HG02884 (cell line): ENCODE data around the gene MOB2.

ENCODE experiments used
- ATAC-seq: cut with Tn5 transposase; IDR thresholded peaks from one replicate; pipeline ENCODE4 v1.9.1; 2021; ENCODE audit warnings: mild to moderate bottlenecking, moderate library complexity; ENCODE audit not compliant: unreplicated experiment

The MOB2 gene

DNA sequence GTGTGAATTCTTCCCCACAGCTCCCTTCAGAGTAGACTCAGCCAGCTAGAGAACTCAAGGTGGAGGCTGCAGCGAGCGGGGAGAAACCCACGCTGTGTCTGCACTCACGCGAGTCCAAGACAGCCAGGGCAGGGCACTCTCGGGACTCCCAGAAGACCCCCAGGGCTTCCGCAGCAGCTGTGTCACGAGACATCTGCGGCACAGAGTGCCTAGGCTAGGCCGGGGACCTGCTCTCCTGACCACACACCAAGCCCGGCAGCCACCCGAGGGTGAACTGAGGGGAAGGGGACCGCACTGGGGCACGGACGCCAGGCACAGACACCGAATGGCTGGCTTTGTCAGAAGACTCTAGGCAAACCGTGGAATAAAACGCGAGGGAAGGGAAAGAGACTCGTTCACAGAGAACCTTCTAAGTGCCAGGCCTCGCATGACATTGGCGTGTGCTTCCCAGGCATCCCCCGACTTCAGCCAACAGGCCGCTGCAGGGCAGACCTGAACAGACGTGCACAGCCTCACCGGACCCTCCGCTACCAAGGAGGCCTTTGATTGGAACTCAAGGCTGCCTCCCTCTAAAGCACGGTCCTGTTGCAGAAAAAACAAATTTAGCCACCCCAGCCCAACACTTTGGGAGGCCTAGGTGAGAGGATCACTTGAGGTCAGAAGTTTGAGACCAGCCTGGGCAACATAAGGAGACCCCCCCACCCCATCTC is 18.2 kb upstream of the MOB2 start:
- ATAC-seq = no peak

DNA sequence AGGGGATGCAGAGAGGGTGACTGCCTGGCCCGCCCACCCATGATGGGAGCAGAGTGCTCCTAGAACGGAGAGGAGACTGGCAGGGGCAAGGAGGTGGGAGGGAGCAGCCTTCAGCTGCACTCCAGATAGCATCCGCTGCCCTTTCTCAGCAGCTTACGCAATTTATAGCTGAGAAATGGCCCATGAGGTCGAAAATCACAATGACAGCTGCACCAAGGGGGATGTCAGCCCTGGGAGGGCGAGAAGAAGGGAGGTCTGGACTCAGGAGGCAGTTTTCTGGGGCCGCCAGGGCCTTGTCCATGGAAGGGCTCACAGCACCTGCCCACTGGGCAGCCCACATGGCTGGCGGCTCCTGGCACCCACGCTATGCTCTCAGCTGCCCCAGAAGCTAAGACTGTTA is 17.6 kb upstream of the MOB2 start:
- no peak for ATAC-seq

DNA sequence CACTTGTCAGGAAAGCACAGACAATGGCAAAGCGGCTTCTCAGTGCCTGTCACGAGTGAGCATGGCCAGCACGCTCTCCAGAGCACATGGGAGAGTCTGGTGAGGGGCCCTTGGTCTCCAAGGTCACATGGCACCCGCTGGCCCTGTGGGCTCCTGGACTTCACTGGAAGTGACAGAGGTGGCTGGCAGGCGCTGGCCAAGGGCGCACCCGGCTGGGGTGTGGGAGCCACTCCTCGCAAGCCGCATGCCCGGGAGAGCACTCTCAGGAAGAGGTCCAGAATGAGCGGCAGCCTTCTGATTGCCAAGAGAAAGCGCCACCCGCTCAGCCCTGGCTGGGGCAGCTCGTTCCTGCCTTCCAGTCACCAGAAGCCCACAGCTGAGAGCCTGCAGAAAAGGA is 17.1 kb upstream of the MOB2 start:
- ATAC-seq = no peak

DNA sequence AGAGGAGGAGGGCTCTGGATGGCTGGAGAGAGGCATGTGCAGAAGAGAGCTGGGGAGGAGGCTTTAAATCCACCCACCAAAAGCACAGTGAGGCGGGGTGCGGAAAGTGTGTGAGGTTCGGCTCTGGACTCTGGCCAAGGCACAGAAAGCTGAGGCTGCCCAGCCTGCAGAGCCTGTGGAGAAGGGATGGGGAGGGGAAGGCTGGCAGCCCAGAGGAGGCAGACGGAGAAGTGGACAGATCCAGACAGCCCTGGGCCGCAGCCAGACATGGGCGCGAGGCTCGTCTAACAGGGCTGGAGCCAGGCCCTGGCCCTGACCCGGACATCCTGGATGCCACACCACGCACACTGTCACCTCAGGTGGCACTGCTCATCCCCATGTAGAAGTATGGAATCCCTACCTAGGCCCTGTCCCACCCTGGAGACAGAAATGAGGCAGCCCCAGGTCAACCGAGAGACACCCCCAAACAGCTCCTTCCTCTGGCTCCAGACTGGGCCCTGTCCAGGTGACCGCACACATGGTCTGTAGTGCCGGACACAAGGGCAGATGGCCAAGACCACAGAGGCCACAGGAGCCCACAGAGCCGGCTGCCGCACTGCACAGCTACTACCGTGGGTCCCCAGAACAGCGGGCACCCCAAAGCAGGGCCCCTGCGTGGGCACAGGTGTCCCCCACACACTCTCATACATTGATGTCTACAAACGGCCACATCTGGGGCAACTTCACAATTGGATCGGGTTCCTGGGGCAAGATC is 16.6 kb upstream of the MOB2 start:
- ATAC-seq = no peak

DNA sequence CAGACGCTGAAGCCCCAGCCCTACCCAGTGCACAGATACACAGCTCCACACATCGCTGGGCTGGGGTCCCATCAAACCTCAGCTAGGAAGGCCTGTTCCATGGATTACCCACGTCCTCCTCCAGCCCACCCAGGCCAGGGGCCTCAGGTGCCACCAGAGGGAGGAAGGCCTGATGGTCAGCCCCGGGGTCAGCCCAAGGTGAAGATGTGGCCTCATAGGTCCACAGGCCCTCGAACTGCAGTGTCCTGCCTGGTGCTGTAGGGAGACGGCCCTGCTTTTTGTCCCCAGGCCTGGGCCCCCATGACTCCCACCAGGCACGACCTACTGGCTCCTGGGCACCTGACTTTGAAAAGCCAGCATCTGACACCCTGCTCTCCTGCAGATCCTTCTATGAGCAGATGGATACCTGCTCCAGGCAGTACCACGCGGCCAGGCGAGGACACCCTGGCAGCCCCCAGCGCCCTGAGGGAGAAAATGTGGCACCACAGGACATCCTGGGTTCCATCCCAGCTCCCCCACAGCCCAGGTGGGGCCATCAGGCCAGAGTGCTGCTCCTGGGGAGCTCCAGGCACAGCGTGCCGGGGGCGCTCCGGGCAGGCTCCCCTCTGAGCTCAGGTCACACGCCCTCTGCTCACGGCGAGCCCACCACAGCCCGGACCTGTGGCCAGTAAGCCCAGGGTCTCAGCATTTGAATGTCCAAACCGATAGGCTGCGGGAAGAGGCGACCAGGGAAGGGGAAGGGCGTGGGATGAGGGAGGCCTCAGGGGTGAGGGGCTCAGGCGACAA is 15.8 kb upstream of the MOB2 start:
- no peak for ATAC-seq

DNA sequence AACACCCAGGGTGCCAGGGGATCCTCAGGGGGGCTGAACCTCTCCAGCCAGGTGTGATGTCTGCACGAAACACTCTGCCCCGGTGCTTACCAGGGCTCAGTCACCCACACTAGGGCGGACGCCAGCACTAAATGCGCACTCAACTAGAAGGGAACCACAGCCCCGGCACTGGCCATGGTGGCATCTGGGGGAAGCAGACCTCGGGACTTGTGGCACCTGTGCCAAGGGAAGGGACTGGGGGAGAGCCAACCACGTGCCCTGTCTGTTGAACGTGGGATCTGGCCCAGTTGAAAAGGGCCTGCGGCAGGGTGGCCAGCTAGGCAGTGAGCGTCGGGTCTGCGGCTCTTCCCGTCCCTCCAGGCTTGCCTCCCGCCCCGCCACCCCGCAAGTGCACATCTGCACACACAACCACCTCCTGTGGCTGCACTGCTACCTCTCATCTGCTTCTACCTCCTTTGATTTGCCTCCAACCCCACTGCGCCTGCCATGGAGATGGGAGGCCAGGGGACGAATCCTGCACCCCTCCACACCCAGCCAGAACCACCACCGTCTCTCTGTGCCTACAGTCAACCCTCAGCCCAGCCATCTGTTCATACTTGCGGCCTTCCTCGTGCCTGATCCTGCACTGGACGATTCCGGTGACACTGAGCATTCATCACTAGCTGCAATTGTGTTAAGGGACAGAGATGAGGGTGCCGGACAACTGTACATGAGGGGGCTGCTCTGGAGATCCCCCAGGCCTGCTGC is 15.0 kb upstream of the MOB2 start:
- ATAC-seq = no peak

DNA sequence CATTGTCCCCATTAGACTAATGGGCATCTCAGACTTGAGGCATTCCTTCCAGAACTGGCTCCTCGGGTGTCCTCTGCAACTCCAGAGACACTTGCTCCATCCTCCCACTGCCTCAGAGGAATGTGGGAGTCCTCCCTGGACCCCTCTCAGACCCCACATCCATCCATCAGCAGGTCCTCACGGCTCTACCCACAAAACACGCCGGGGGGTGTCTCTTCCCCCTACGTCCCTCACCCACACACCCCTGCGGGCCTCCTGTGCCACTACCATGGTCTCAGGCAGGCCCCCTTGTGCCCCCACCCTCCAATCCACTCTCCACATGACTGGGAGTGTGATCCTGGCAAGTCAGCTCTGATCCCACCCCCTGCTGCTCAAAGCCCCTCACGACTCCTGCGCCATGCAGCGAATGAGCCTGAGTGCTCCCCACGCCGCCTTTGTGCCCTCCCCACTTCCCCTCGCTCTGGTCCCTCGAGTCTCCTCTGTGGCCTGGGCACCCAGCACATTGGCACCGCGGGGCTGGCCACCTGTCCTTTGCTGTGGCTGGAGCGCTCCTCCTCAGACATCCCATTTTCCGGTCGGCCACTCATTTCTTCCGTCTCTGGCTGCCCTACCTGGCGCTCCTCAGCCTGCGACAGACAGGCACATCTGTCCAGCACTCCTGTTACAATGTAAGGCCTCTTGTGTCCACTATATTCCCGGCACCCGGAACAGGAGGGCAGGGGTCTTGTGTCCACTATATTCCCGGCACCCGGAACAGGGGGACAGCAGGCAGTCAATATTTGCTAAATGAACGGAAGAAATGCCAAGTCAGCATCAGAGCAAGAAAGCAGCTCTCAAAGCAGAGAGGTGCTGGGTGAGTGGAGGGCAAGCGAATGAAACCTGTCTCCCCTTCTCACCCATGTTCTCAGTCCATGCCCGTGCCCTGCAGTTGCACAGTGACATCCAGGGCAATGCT is 14.2 kb upstream of the MOB2 start:
- ATAC-seq = no peak

DNA sequence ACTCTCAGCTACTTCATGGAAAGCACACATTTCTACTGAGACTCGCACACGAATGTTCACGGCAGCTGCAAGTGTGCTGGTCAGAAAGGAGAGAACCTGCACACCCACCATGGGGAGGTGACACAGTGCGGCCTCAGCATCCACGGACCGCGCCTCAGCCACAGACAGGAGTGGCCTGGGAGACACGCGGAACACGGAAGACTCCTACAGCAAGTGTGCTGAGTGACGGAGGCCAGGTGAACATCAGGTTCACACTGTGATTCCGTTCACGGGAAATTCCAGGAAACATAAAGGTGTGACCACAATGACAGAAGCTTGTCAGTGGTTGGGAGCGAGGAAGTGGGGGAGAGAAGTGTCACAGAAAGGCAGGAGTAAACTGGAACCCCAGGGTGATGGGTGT is 13.3 kb upstream of the MOB2 start:
- no peak for ATAC-seq

DNA sequence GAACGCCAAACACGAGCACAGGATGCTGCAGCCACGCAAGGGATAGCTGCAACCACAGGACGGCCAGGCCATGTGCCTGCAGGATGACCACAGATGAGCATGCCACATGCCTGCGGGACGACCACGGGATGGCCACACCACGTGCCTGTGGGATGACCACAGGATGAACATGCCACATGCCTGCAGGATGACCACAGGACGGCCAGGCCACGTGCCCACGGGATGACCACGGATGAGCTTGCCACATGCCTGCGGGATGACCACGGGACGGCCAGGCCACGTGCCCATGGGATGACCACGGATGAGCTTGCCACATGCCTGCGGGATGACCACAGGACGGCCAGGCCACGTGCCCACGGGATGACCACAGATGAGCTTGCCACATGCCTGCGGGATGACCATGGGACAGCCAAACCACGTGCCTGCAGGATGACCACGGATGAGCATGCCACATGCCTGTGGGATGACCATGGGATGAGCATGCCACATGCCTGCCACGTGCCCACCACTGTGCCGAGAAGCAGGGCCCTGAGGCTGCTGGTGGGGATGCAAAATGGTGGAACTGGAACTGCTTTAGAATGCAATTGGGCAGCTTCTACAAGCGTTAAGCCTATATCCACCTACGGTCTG is 12.8 kb upstream of the MOB2 start:
- no peak for ATAC-seq

DNA sequence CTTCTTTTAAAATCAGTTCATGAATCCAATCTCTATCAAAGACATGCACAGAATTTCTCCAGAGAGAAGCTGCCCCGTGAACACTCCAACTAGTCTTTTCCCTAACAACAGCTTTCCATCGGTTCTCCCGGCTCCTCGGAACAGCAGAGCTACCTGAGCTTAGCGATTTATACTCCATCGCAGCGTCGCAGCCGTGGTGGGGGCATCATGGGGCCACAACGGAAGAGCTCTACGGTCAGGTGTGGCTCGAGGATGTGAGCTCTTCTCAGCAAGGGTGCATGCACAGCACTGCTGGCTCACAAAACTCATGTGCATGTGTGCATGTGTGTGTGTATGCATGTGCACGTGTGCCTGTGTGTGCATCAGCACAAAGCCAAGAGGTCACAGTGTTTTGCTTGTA is 11.7 kb upstream of the MOB2 start:
- ATAC-seq = no peak

DNA sequence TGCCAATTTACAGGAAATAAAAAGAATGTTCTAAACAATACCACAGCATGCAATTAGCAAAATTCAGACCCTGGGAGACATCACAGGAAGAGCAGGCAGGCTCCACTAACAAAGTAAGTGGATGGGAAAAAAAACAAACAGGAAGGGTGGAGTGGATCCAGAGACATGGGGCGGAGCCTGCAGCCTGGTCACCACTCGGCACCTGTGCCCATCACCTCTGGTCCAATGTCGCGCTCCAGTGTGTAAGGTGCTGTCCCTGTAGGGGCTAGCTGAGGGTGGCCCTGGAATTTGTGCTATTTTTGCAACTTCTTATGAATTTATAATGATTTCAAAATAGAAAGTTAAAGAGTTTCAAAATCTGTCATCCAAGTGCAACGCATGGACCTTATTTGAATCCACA is 11.0 kb upstream of the MOB2 start:
- ATAC-seq = no peak

DNA sequence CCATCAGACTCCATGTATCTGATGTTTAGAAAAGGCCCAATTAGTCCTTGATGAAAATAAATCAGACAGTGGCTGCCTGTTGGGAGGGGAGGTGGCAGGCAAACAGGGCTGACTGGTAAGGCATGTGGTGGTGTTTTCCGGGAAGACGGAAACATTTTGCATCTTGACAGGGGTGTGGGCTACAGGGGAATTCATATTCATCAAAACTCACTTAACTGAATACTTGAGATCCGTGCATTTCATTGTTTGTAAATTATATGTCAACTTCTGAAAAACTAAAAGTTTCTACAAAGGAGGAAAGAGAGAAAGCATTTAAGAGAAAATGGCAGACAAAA is 10.1 kb upstream of the MOB2 start:
- ATAC-seq = no peak

DNA sequence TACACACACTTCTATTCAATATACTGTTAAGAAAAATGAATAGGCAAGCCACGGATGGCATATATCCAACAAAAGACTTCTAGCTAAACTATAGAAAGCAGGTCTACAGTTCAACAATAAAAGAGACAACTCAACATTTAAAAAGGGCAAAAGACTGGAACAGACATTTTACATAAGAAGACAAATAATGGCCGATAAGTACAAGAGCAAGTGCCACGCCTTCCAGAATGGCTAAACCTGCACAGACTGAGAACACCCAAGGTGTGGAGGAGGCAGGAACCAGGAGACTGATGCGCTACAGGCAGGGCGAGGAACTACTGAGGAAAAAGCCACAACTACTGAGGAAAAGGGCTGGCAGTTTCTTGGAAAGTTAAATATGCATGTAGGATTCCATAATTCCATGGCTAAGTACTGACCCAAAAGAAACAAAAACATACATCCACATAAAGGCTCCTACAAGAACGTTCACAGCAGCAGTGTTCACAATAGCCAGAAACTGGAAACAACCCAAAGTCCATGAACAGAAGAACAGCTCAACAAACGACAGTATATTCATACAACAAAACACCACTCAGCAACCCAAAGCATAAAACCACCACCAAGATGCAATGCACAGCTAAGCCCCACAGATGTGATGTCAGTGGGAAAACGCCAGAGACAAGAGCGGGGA is 9.6 kb upstream of the MOB2 start:
- ATAC-seq = no peak

DNA sequence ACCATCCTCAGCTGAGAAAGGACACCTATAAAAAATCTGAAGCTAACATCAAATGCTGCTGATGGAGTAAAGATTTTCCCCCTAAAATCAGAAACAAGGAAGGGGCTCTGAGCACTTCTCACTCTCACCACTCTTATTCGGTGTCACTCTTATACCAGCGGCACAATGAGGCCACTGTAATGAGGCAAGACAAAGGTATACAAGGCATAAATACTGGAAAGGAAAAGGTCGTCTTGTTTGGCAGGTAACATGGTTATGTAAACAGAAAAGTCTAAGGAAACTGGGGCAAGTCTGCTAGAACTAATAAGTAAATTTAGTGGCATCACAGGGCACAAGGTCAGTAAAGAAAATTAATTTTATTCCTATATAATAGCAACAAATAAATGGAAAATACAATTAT is 8.1 kb upstream of the MOB2 start:
- ATAC-seq = no peak

DNA sequence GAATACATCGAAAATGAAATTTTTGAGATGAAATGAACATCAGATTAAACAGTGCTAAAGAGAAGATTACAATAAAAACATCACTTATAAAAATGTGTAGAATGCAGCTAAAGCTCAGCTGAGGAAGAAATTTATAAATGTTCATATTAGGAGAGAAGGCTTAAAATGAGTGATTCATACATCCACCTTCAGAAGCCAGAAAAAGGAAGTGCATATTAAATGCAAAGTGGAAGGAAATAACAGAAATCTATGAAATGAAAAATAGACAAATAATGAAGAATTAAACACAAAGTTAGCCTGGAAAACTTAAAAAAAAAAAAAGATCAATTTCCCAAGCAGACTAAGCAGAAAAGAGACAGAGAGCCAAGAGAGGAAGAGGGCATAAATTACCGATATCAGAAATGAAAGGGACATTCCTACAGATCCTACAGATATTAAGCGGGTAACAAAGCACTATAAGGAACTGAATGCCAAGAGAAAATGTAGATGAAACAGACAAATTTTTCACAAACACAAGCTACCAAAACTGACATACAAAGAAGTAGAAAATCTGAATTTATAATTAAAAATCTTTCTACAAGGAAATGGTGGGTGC is 7.2 kb upstream of the MOB2 start:
- no peak for ATAC-seq

DNA sequence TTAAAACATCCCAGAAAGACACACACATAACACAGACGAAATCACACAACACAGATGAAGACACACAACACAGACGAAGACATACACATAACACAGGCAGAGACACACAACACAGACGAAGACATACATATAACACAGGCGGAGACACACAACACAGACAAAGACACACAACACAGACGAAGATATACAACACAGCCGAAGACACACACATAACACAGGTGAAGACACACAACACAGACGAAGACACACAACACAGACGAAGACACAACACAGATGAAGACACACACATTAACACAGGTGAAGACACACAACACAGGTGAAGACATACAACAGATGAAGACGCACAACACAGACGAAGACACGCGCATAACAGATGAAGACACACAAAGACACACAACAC is 4.8 kb upstream of the MOB2 start:
- ATAC-seq = no peak

DNA sequence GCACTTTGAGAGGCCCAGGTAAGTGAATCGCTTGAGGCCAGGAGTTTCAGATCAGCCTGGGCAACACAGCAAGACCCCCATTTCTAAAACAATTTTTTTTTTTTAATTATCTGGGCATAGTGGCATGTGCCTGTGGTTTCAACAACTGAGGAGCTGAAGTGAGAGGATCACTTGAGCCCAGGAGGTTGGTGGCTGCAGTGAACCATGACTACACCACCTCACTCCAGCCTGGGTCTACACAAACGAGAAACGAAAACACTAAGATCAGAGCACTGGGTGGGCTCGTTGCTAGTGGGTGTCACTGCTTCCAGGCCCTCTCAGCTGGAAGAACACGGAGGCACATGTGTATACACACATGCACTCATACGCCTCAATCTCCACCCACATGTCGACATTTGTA is 4.1 kb upstream of the MOB2 start:
- ATAC-seq = no peak

DNA sequence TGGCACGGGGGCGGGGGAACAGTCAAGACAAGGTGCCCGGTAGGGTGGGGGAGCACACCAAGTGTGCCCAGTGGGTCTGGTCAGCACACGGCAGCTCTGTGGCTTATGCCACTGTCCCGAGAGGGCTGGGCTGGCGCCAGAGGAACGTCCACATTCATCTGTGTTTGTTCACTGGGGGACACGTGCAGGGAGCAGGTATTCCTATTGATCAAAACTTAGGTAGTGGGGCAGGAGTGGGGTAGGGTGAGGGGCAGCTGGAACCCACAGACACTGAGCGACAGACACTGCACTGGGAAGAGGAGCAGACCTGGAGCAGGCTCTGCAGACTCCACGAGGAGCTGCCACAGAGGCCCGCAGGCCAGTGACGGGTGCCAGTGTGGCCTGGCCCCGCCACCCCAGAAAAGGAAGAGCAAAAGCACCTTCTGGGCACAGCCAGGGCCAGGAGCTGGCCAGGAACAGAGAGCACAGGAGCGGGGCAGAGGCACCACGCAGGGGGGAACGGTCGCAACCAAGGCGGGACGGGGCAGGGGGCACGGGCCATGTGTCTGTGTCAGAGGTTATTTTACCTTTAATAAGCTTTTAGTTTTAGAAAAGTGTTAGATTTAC is 2.1 kb upstream of the MOB2 start:
- no peak for ATAC-seq
